Kidney capillary endothelial cell (primary cell): ENCODE data around the gene WDR48.

Experiments used
- DNase-seq: peaks from one replicate; pipeline ENCODE4 v3.0.0-alpha.2; 2018; ENCODE audit warnings: low spot score

The WDR48 gene

DNA sequence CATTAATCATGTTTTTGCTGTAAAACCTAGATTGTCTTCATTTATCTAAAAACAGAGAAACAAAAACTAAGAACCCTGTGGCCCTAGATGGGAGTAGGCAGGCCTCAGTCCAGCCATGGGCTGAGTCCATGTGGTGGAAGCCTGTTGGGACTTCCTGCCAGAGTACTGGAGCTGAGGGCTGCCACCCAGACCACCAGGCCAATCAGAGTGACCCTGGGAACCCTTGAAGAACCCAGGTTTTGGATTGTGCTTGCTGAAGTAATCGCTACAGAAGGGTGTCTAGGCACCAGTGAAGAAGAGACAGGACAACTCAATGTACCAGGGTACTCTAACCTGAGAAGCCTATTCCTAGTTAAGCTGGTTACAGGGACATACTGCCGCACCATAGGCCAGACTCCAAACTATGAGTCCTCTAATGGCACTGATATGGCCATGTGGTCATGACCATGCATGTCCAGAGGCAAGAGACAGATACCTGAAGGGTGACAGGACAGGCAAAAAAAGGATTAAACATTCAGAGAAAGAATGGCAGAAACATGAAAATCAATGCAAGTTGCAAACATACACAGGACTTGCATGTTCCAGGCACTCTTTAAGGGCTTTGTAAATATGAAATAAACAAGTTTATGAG, 88.6 kb downstream of the WDR48 start:
- DNase-seq, result no peak

GRCh38 chr3:39141171-39141995, 89.6 kb downstream of the WDR48 start:
- no peak for DNase-seq

DNA sequence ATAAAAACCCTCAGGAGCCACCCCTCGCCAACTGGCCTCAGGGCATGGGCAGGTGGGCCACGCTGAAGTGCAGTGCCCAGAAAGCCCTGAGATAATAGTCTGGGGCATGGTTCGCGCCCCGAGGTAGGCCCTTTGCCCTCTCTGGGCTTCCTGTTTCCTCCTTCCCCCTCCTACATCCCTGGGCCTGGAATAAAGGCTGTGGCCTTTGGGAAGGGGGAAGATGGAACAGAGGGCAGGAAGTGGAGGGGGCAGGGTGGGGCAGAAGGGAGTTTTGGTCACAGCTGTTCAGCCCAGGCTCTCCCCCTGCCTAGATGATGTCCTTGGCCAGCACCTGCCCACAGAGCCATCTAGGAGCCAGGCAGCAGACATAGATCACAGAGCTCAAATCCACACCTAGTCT, 90.3 kb downstream of the WDR48 start:
- DNase-seq, result no peak

GRCh38 chr3:39143051-39143885, 91.5 kb downstream of the WDR48 start:
- DNase-seq, result no peak

DNA sequence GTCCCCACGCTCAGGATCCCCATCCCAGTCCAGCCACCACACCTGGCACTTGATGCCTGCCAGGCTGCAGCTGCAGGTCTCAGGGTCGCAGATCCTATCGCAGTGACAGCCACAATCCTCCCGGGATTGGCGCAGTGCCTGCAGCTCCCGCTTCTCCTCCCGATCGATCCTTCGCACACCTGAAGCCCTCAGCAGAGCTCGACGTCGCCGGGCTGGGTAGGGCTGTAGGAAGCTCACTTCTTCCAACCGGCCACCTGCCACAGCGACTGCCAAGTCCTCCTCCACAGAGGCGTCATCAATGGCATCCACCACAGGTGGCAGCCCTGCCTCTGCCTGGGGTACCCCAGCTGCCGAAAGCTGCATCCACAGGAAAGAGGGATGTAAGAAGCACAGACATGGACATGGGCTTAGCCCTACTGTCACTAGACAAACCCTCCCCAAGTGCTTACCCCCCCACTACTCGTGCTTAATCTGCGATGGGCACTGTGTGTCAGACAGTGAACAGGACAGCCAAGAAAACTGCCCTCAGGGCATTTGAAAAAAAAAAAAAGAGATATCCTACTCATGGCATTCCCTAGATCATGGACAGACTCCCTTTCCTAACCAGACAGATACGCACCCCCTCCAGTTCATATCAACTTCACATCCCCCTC, 92.4 kb downstream of the WDR48 start:
- no peak for DNase-seq

GRCh38 chr3:39144748-39145380, 93.0 kb downstream of the WDR48 start:
- no peak for DNase-seq

- no peak for DNase-seq
Observed at GRCh38 chr3:39146083-39146501, 94.3 kb downstream of the WDR48 start.
